Upper lobe of left lung (tissue), 4 donors: ENCODE results near the gene PPP4R3A.
"Not testable (repeated sequence)": the region's sequence is repeated elsewhere in the genome, so short reads cannot be mapped to it uniquely, and the experiment has no call there.

ENCODE experiments used
- CTCF ChIP-seq, 6 experiments: fragments of 450-650 bp in 4 of 6; fragments of 200-600 bp in 2 of 6; sonication (generic) in 2 of 6; IDR thresholded peaks; one replicate each; pipeline ENCODE4 v1.5.1; 2016 to 2019; ENCODE audit warnings: antibody characterized with exemption in 6 of 6
- POLR2A ChIP-seq, 4 donors: fragments of 450-650 bp; IDR thresholded peaks; one replicate each; pipeline ENCODE4 v1.5.1; 2016 to 2017; ENCODE audit warnings: antibody characterized with exemption in 4 of 4, mild to moderate bottlenecking in 2 of 4

- TF ChIP-seq CTCF, POLR2A (IDR thresholded peaks at IDR 0.05): not testable (repeated sequence)
Observed at GRCh38 chr14:91534059-91534458, 23.9 kb upstream of the PPP4R3A start.
